Activated CD4-positive, CD25-positive, alpha-beta regulatory T cell treated with anti-CD3 and anti-CD28 coated beads, Interleukin-2, amount 50 U/mL, for 16 hours (primary cell): ENCODE results near the gene LSM11.

Experiments used
- DNase-seq: peaks from one replicate; pipeline ENCODE4 v3.0.0-alpha.2; 2020; ENCODE audit warnings: low read depth, low spot score

Gene LSM11

DNA sequence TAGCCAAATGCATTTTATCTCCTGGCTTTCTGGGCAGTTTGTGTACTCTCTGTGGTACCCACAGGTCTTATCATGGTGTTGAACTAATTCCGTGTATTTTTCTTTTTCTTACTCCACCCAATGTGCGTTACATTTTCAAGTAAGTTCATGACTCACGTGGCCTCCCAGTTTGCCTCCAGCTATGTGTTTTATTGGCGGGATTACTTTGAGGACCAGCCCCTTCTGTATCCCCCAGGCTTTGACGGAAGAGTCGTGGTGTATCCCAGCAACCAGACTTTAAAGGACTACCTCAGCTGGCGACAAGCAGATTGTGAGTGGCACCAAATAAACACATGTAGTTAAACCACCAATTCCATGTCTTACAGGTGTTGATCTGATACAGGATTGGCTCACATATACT, 9.1 kb upstream of the LSM11 start:
- no peak for DNase-seq

DNA sequence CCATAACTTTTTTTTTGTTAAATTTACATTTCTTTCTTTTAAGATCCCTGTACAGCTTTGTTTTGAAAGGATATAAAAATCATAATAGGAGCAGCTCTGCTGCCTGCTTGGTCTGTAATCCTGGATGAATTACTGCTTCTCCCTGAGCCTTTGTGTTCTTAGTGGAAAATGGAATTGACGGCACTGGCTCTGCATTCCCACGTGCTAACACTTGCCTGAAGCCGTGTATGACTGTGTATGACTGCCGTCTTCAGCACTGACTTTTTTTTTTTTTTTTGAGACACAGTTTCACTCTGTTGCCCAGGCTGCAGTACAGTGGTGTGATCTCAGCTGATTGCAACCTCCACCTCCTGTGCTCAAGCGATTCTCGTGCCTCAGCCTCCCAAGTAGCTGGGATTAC, 7.5 kb upstream of the LSM11 start:
- no peak for DNase-seq

DNA sequence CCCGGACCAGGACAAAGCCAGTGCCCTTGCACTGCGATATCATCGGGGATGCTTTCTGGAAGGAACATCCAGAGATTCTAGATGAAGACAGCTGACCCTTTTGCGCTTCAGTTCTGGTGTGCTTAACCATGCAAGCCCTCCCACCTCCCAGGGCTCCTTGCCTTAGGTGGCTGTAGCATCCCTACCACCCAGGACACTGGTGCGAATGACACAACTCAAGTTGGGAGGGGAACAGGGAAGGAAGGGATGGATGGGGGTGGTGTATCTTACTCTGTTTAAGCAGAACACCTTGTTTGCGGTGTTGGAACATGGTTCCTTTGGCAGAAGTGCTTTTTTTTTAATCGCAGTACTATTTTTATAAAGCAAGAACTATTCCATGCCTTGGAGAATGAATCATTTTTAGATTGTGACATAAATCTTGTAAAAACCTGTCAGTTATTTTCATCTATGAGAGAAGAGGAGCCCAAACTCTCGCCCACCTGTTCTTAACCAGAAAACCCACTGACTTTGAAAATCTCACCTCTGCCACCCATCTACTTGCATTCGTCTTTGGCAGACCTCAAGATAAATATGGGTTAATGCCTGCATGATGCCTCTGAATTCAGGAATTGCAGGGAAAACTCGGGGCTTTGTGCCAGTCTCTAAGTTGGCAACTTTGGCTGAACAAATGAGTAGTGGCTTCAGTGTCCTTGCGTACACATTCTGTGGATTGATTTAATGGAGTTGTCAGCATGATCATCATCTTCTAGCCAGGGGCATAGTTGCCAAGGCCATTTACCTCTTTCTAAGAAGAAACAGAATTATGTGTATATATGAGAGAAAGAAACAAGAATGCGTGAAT, 3.9 kb upstream of the LSM11 start:
- no peak for DNase-seq

DNA sequence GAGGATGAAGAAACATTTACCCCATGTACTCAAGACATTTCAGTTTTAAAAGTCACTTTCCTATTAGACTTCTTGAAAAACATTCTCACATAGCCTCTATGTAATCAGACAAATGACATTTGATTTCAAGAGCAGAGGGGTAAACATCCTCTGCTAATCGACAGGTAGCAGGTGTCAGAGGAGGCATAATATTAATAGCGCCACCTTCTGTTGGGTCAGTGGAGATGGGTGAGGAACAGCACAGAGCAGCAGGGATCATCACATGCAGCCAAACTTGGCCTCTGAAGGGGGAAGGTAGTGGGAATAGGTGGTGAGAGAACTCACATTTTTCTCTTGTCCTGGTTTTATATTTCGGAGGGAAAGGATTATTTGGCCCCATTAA, 3.3 kb upstream of the LSM11 start:
- no peak for DNase-seq

DNA sequence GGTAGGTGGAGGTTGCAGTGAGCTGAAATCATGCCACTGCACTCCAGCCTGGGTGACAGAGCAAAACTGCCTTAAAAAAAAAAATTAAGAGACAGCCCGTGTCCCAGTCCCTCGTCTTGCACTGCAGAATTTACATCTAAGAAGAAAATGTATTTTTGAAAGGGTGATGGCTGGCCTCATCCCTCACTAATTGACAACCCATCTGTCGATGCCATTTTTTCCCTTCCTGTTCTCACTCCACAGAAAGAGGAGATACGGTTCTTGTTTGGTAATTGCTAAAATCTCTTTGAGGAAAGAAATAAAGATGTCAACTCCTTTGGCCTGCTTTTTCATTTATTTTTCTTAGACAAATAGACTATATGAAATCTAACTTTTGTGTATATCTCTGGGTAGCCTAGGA, 2.4 kb upstream of the LSM11 start:
- no peak for DNase-seq

DNA sequence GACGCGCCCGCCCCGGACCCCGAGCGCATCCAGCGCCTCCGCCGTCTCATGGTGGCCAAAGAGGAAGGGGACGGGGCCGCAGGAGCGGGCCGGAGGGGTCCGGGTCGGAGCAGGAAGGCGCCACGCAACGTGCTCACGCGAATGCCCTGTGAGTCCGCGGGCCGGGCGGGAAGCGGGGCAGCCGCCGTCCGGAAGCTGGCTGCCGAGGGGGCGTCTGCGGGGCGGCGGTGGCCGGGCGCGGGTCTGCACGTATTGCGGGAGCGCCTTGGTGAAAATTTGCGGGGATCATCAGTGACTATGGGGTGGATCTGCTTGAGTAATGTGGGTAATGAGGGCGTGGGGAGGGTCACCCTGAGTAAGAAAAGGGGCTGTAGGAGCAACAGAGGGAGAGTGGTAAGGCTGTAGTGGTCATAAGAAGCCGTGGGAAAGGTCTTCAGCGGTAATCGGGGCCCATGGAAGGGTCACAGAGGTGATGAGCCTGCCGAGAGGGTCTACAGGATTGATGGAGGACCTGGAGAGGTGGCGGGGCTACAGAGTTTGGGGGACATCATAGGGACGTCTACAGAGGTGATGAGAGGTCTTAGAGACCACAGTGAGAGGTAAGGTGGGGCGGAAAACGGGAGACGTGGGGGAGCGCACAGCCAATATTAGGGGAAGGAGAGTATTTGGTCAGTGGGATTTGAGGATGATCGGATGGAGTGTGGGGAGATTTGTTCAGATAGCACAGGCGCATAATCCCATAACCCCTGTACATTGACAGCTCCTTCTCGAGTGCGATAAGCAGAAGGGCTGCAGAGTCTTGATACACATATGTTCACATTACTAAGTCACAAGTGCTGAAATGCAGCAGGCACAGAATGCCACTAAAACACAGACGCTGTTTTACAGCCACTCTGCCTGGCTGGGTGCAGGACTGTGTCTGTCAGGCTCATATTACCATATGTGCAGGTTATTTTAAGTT, 819 bp downstream of the LSM11 start:
- DNase-seq = no peak

DNA sequence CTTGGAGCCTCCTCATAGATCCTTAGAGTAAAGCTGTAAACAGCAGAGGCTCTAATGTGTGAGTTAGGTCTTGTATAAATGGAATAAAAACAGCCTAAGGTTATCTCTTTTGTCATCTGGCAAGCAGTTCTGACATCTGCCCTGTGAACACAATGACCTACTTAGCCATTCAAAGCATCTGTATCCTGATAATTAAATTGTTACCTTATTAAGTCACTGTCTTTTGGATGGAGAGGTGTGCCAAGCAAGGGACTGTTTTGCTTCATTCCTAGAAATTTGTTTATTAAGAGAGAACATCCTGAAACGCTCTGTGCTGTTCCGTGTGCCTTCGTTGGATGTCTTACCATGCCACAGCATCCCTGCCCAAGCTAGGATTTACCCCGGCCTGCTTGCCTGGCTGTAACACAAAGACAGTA, 1.5 kb downstream of the LSM11 start:
- DNase-seq = no peak

DNA sequence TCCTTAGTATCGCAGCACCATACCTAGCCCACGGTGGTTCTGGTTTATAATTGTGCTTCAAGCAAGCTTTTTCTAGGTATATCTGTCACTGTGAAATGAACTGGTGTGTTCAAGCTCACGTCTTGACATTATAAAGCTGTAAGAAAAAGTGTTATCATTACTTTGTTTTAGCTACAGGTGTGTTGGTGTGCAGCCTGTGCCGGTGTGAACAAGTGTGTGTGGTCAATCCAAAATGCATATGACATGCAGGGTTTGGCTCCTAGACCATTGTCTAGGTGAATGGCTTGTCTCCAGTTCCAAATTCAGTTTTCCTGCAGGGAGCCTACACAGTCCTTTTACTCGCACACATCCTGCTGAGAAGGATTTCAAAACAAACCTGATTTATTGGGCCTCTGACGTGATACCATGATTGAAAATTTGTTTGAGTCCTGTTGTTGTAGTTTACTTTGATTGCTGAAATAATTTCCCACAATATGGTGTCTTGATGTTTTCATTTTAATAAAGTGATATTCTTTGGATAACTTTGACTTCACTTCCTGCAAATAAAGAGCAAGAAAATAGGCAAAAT, 3.7 kb downstream of the LSM11 start:
- no peak for DNase-seq

DNA sequence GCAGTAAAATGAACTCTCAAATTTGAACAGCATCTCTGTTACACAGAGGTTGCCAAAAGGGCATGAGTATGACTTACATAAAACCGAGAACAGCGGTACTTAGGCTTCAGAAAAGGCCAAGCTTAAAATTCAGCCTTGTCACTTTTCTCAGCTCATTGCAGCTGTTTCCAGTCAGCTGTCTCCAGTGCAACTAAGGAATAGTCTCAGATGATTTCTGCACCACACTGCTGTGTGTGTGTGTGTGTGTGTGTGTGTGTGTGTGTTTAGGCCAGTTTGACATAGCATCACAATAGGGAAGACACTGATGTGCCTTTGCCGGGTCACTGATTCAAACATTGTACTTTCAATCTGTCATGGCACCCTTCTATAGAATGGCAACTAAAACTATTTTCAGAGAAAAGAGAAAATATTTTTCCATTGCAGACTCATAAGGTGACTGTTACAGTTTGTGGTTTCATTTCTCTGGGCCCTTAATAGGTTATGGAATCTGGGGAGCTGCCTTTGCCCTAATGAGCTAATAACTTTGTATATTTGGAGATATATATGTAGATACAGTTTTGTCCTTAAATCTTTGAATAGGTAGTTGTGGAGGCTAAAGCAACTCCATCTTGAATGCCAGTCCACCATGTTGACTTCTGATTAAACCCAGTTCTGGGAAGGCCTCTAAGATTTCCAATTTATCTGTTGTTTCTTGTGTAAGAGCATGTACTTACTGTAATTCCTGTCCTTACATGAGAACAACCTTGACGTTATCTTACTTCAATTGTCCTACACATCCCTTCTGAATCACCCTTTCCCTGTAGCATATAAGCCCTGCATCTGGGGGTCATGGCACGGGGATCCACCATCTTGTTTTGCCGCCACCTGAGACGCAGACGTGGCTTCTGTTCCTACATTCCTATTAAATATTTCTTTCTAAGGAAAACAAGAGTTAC, 4.5 kb downstream of the LSM11 start:
- DNase-seq = no peak

DNA sequence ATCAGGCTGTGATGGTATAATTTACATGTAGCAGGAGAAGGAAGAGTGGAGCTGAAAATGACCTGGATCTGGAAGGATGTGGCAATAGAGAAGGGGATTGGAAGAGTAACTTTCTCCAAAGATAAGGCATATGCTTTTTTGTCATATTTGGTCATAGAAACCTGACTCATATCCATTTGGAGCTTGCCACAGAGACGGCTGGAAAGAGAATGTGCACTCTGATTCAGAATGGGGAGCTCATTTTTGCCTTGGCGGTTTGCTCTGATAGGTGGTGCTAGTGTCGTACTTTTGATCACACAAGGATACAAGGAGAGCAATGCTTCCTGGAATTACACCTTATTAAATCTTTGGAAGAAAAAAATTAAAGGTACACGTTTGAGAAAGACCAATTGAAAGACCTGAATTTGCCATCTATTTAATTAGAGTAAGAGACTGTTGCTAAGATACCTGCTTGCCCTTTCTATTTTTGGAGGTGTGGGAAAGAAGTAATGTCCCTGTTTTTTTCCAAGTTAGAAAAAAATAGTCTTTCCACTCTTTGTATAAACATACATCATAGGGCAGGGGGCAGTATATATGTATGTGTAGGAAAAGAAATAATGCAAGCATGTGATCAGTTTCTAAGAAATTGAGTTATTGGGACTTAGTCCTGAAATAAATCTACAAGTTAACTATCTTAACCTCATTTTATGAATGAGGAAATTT, 5.4 kb downstream of the LSM11 start:
- DNase-seq = no peak

DNA sequence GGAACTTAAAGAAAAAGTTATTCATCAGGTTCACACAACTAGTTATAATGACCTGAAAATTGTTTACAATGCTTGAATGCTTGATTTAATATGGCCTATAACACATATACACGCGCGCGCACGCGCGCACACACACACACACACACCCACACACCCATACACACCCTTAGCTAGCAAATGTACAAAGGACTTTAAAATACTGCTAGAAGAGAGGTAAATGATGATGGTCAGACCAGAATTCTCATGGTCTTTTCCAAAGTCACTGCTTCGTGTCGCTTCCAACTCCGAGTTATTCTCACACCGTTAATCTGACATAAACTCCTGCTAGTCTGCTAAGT, 5.9 kb downstream of the LSM11 start:
- no peak for DNase-seq

DNA sequence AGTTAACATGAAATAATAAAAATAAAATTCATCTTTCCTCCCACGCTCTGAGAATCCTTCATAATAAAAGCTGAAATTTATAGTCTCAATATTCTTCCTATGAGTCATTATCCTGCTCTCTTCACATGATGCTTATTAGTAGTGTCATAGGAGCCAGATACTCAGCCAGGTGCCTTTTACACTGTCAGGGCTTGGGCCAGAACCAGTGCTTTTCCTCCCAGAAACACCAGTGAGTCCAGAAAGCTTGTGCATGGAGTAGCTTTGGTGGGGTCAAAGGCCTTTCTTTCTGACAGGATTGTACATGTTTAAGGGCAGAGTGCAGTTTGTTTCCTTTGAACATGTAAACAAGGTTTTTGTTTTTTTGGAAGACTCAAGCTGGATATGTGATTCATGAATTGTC, 6.8 kb downstream of the LSM11 start:
- no peak for DNase-seq

DNA sequence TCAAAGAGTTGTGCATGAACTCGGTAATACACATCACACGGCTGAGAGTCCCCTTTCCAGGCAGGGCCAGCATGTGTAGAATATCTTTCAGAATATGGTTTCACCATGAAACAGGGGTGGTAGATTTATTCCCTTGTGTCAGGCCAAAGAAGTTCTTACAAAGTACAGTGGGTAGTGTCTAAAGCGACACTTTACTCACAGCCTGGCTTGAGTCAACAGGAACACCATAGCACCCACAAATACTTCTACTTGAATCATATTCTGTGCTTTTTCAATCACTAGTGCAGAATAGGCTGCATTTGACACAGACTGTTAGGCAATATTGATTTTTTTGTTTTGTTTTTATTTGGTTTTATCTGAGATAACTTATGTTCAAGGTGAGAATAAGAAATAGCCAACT, 12.6 kb downstream of the LSM11 start:
- DNase-seq = no peak

DNA sequence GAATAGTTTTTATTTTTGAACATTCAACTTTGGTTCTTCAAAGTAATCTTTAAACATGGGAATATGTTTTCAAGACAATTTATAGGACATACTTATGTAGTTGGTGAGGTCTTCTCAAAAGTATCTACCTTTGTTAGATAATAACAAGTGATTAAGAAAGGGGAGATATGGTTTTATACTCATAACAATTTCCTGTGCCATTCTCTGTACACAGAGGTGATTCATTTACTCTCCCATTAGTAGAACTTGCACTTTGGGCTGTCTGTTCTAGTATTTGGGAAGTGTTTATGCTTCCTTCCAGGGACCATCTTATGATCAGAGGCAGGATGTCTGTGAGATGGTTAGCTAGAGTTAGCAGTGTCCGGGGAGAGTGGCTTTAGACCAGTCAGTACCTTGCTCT, 15.2 kb downstream of the LSM11 start:
- DNase-seq = no peak

DNA sequence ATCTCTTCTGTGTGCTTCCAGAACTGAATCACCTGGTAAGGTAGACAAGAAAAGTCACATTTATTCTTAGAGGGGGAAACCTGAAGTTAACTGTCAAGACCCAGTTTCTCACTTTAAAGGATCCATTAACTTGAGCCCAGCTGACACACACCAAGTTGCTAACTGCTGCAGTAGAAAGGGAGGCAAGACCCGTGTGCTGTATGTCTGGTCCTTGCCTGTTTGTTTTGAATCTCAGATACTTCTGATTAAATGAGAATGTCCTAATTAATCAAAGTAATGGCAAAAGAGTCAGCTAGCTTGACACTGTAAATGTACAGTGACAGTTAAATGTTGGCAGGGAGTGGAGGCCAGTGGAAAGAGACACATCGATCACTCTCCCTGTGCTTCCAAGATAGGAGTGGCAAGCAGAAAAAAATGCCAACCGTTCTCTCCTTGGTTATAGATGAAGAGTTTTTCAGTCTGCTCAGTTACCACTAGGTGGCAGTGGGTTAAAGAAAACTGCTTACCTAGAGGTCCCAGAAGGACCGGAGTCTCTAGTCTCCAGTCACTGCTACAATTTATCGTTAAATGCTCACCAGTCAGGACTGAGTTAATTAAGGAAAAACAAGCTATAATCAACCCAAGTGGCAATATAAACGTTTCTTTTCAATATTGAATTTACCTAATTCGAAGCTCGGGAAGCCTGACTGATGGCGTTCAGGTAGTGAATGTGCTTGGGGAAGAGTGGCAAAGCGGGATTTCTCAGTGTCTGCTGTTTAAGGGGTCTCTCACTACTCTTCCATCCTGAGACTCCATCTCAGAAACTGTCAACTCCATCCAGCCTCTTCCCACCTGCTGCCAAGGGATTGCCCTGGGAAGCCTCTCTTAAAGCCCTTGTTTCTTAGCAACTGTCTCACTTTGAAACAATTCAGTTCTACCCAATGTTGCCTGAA, 18.4 kb downstream of the LSM11 start:
- DNase-seq = no peak

DNA sequence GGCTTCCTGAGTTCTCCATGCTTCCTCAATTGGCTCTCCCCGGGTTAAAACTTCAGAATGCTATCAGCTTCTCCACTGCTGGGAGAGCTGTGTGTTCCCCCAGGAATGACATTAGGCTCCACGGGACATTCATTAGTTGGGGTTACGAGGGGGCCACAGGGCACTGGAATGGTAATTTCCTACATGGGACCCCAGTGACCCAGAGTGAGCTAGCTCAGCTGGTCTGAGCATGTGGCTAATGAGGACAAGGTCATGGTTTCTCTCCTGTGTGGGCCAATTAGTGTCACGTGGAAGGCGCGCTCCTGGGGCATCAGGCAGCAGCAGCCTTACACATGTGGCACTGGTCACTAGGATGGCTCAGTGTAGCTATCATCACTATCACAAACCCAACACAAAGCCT, 21.0 kb downstream of the LSM11 start:
- no peak for DNase-seq

DNA sequence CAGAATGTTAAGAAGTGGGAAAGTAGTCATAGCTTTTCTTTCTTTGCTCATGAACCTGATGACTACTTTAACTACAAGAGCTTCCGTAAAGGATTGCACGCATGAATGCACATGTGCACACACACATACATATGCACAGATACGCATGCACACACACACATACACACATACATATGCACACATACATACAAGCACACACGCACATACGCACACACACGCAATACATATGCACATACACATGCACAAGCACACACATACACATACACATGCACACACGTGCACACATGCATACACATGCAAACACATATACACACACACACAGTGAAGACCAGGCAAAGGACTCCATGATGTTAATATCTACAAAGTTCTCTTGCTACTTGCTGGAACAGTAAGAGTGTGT, 22.9 kb downstream of the LSM11 start:
- DNase-seq = no peak

DNA sequence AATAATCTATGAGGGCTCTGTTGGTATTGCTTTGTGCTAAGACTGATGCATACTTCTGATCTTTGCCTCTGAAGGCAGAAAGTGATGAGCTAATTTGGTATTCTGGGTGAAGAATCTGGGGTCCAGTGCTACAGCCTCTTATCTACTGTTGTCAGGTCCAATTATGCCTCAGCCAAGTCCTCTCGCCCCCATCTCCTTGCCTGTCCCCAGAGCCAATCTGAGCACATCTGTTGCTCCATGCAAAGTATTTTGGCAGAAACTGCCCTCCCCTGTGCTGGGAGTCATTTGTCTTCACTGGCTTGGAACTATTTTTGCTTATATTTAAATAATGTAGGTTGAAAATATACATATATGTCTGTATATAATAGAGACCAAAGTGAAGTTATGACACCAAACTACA, 23.4 kb downstream of the LSM11 start:
- DNase-seq = no peak

DNA sequence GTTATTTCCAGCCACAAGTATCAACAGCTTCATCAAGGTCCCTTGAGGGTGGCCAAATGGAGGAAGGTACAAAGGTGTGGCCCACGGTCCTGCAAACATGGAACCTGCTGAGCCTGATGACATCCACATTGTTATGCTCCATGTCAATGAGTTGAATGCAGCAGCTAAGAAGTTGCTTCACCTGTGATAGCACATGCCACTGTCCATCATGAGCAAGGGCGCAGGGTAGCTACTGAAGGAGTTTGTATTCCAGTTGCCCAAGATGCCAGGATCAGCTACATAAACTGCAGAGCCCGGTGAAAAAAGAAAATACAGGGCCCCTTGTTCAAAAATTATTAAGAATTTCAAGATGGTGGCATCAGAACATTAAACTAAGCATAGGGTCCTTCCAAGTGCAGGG, 24.2 kb downstream of the LSM11 start:
- no peak for DNase-seq

DNA sequence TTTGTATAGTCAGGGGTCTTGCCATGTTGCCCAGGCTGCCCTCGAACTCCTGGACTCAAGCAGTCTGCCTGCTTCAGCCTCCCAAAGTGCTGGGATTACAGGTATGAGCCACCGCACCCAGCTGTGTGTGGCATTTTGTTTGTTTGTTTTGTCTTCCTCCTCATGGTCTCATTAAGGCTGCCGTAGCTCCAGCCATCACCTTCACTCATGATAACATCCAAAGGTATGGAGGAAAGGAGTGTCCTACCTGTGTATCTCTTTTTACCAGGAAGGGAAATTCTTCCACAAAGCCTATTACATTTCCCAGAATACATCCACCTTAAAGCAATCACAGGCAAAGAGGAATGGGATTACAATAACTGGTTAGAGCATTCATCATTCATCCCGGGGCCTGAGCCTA, 27.2 kb downstream of the LSM11 start:
- no peak for DNase-seq
